B cell (primary cell): ENCODE measurements around the gene SDK2. TPM values are rescaled to one million over a fixed set of nuclear protein-coding genes. Genes with fewer than 3 reads are reported as not detected.

ENCODE experiments used
- ATAC-seq: fragments of 200-7000 bp; cut with Tn5 transposase; one replicate; pipeline ENCODE4 v1.10.0; 2021; ENCODE audit warnings: low read depth, mild to moderate bottlenecking, moderate number of reproducible peaks, moderate library complexity
- CTCF ChIA-PET: fragments of 350-600 bp; sonication (Branson Sonifier 250); formaldehyde crosslinking; loops from one replicate; lab custom pipeline; 2021; ENCODE audit warnings: antibody characterized with exemption, inconsistent platforms; lab: Charles Lee
- POLR2A ChIA-PET: fragments of 350-600 bp; sonication (Branson Sonifier 250); formaldehyde crosslinking; loops from one replicate; lab custom pipeline; 2021; ENCODE audit warnings: antibody characterized with exemption; lab: Charles Lee
- DNase-seq: peaks from one replicate; pipeline ENCODE4 v3.0.0; 2013
- H2AFZ ChIP-seq: 2 replicates; pipeline ENCODE4 v1.6.1; 2012; ENCODE audit warnings: mild to moderate bottlenecking, low read depth, low read length; ENCODE audit not compliant: insufficient read depth, poor library complexity, severe bottlenecking
- H3K27ac ChIP-seq, 2 donors: 1 replicate in 1 of 2; 2 replicates in 1 of 2; pipeline ENCODE4 v1.5.1; 2012 to 2013; ENCODE audit warnings: low read length in 2 of 2, mild to moderate bottlenecking in 2 of 2, moderate library complexity in 1 of 2
- H3K27me3 ChIP-seq, 4 experiments: fragments of 200-600 bp in 1 of 4; sonication (generic) in 1 of 4; replicated peaks in 1 of 4; 1 replicate in 2 of 4; 2 replicates in 2 of 4; pipeline versions ENCODE4 v1.6.1 to v1.7.0; 2013 to 2016; ENCODE audit warnings: low read length in 3 of 4, mild to moderate bottlenecking in 2 of 4, mixed read lengths in 1 of 4, moderate library complexity in 1 of 4; ENCODE audit not compliant: insufficient read depth in 4 of 4, control insufficient read depth in 3 of 4; ENCODE audit errors: control extremely low read depth in 1 of 4
- H3K36me3 ChIP-seq, 2 experiments: replicated peaks in 1 of 2; 1 replicate in 1 of 2; 2 replicates in 1 of 2; pipeline versions ENCODE4 v1.6.1 to v1.7.1; 2013; ENCODE audit warnings: low read length in 1 of 2; ENCODE audit not compliant: insufficient read depth in 2 of 2, control insufficient read depth in 1 of 2; ENCODE audit errors: control extremely low read depth in 1 of 2, extremely low read depth in 1 of 2
- H3K4me1 ChIP-seq, 2 donors: fragments of 200-600 bp in 1 of 2; sonication (generic) in 1 of 2; 1 replicate in 1 of 2; 2 replicates in 1 of 2; pipeline versions ENCODE4 v1.5.1 to v1.6.1; 2013 to 2017; ENCODE audit warnings: low read length in 2 of 2; ENCODE audit not compliant: control insufficient read depth in 2 of 2, insufficient read depth in 2 of 2
- H3K4me2 ChIP-seq: replicated peaks from 2 replicates; pipeline ENCODE3; 2012; ENCODE audit warnings: mild to moderate bottlenecking, low read depth, low read length; ENCODE audit not compliant: poor library complexity, severe bottlenecking
- H3K4me3 ChIP-seq, 5 experiments: fragments of 200-600 bp in 1 of 5; sonication (generic) in 1 of 5; 1 replicate in 3 of 5; 2 replicates in 2 of 5; pipeline versions ENCODE4 v1.5.1 to v1.7.0; 2011 to 2016; ENCODE audit warnings: low read length in 4 of 5, mild to moderate bottlenecking in 4 of 5, low read depth in 2 of 5, control low read depth in 1 of 5, moderate library complexity in 1 of 5; ENCODE audit not compliant: insufficient read depth in 1 of 5; ENCODE audit errors: control extremely low read depth in 1 of 5, extremely low read depth in 1 of 5
- H3K79me2 ChIP-seq: fragments of 200-600 bp; sonication (generic); one replicate; pipeline ENCODE4 v1.6.0; 2016; ENCODE audit warnings: low read length; ENCODE audit not compliant: control insufficient read depth, insufficient read depth
- H3K9ac ChIP-seq: fragments of 200-600 bp; sonication (generic); 2 replicates; pipeline ENCODE4 v1.6.1; 2017; ENCODE audit warnings: mild to moderate bottlenecking, low read length, moderate library complexity
- H3K9me3 ChIP-seq, 3 donors: one replicate each; pipeline versions ENCODE4 v1.6.1 to v1.7.1; 2013; ENCODE audit warnings: low read length in 2 of 3; ENCODE audit not compliant: control insufficient read depth in 2 of 3, insufficient read depth in 1 of 3; ENCODE audit errors: control extremely low read depth in 1 of 3
- H4K20me1 ChIP-seq: 2 replicates; pipeline ENCODE4 v1.6.0; 2012; ENCODE audit warnings: mild to moderate bottlenecking, low read length; ENCODE audit not compliant: insufficient read depth, control insufficient read depth, poor library complexity, severe bottlenecking
- H3K27ac Mint-ChIP-seq: one replicate; pipeline ENCODE4 v1.8.0; 2021; ENCODE audit warnings: mixed read lengths
- H3K27me3 Mint-ChIP-seq: one replicate; pipeline ENCODE4 v1.8.0; 2021; ENCODE audit warnings: mixed read lengths
- H3K4me1 Mint-ChIP-seq: one replicate; pipeline ENCODE4 v1.8.0; 2021; ENCODE audit warnings: mixed read lengths
- H3K4me3 Mint-ChIP-seq: one replicate; pipeline ENCODE4 v1.8.0; 2021; ENCODE audit warnings: mixed read lengths
- H3K9me3 Mint-ChIP-seq: one replicate; pipeline ENCODE4 v1.8.0; 2022; ENCODE audit warnings: mixed read lengths; ENCODE audit not compliant: insufficient read depth
- CTCF ChIP-seq: fragments of 200-600 bp; IDR thresholded peaks from one replicate; pipeline ENCODE4 v1.8.0; 2022; ENCODE audit warnings: antibody characterized with exemption, mild to moderate bottlenecking
- EZH2 ChIP-seq: IDR thresholded peaks from 2 replicates; pipeline ENCODE4 v1.6.1; 2012; ENCODE audit warnings: borderline replicate concordance, low read depth, mild to moderate bottlenecking, moderate library complexity, low read length; ENCODE audit not compliant: insufficient read depth, poor library complexity, severe bottlenecking
- WGBS: methylation state at CpG from one replicate; pipeline ENCODE4 v1.1.5; 2013; ENCODE audit warnings: missing lambda C conversion rate; ENCODE audit not compliant: insufficient coverage; 5-methylcytosine and 5-hydroxymethylcytosine counted together
- intact Hi-C: fragments of 100-400 bp; cut with micrococcal nuclease; formaldehyde crosslinking; loops from one replicate; pipeline ENCODE4 v1.10.0; 2022
- polyA plus RNA-seq: library from polyadenylated mRNA; depleted of rRNA; stranded (reverse); fragments of >200 nt; gene quantifications from 2 replicates; pipeline ENCODE4 v1.2.3, GENCODE V29; 2012
- total RNA-seq, 2 donors: library from RNA; stranded (reverse); fragments of 120-200 nt in 1 of 2; gene quantifications; 1 replicate in 1 of 2; 2 replicates in 1 of 2; pipeline versions ENCODE4 v1.2.3 to v1.2.4, GENCODE V29; 2013 to 2022

The SDK2 gene
- total and polyA plus RNA-seq, 2 donors (not counting 1 experiment from before 2014, with no cell fraction given): 3.2 to 13.0 TPM

GRCh38 chr17:73591296-73592078 lies 52.8 kb downstream of the SDK2 start:
- H3K27ac ChIP-seq: peak overlapping the region; percentile 87 to 97
- no peaks in the 10 kb centered on the region for H3K9me3 ChIP-seq
- H3K9me3 Mint-ChIP-seq: no peaks in the 10 kb centered on the region
- DNase-seq (peak; percentile 76), ATAC-seq (peak; percentile 78)
- intact Hi-C loops: loop anchor here (1.0 to 2.0 kb wide), 4 partner anchors 24 to 119 kb away; no protein-coding TSS in a partner anchor
- H3K4me1 ChIP-seq: peaks cover 100% of the 10 kb centered on the region in 2 donors
- no peaks in the 10 kb centered on the region for H3K27me3 Mint-ChIP-seq
- peak overlapping the region; percentile 52 for H3K9ac ChIP-seq
- 3% methylated on average over 11 of the region's 19 CpGs for WGBS
- peaks cover 65% of the 10 kb centered on the region for H3K79me2 ChIP-seq
- peak overlapping the region in 4 of 5 experiments; percentile 32 to 59 (median 44) for H3K4me3 ChIP-seq
- ChIA-PET CTCF (interaction anchor here (0.8 to 6.6 kb wide), 6 partner anchors 24 to 161 kb away, joined by 3 to 36 read pairs (median 9); no protein-coding TSS in a partner anchor), POLR2A (interaction anchor here (0.9 to 2.7 kb wide), 3 partner anchors 25 to 53 kb away, joined by 3 to 10 read pairs (median 6); no protein-coding TSS in a partner anchor)
- peaks cover 98% of the 10 kb centered on the region for H3K4me1 Mint-ChIP-seq
- no peaks in the 10 kb centered on the region for H3K27me3 ChIP-seq
- H3K36me3 ChIP-seq: no peaks in the 10 kb centered on the region
- H3K27ac Mint-ChIP-seq: peak overlapping the region; percentile 97
- H3K4me3 Mint-ChIP-seq: peak overlapping the region; percentile 88
- H2AFZ ChIP-seq: peak overlapping the region; percentile 46
- peak overlapping the region; percentile 83 for H3K4me2 ChIP-seq
- TF ChIP-seq CTCF (no peak), EZH2 (no peak)
- no peaks in the 10 kb centered on the region for H4K20me1 ChIP-seq
